GM21381 (cell line): Measurements from ENCODE around the gene LINS1.
A peak's percentile ranks its signal among the peaks of the same experiment; 100 is the strongest.
"Not testable (repeated sequence)": the region's sequence is repeated elsewhere in the genome, so short reads cannot be mapped to it uniquely, and the experiment has no call there.

Experiments used
- ATAC-seq: cut with Tn5 transposase; IDR thresholded peaks from one replicate; pipeline ENCODE4 v1.9.1; 2021; ENCODE audit warnings: mild to moderate bottlenecking, moderate library complexity; ENCODE audit not compliant: unreplicated experiment

Gene LINS1

GRCh38 chr15:100601617-100602063, 344 bp downstream of the LINS1 start:
- ATAC-seq: no peak

- ATAC-seq: no peak
Observed at GRCh38 chr15:100601163-100601562, 821 bp downstream of the LINS1 start.

- no peak for ATAC-seq
Observed at GRCh38 chr15:100598655-100599054, 3.3 kb downstream of the LINS1 start.

GRCh38 chr15:100597862-100598261, 4.1 kb downstream of the LINS1 start:
- ATAC-seq: no peak

- ATAC-seq: peak; percentile 79
Observed at GRCh38 chr15:100596792-100597191, 5.2 kb downstream of the LINS1 start.

- no peak for ATAC-seq
Observed at GRCh38 chr15:100595964-100596363, 6.0 kb downstream of the LINS1 start.

- no peak for ATAC-seq
Observed at GRCh38 chr15:100593431-100593830, 8.6 kb downstream of the LINS1 start.

GRCh38 chr15:100592898-100593297, 9.1 kb downstream of the LINS1 start:
- ATAC-seq: no peak

GRCh38 chr15:100591835-100592234, 10.1 kb downstream of the LINS1 start:
- no peak for ATAC-seq

GRCh38 chr15:100591163-100591562, 10.8 kb downstream of the LINS1 start:
- ATAC-seq: not testable (repeated sequence)

GRCh38 chr15:100588638-100589242, 13.2 kb downstream of the LINS1 start:
- no peak for ATAC-seq

- ATAC-seq: no peak
Observed at GRCh38 chr15:100580414-100580813, 21.6 kb downstream of the LINS1 start.

- ATAC-seq: no peak
Observed at GRCh38 chr15:100573526-100573925, 28.5 kb downstream of the LINS1 start.

- no peak for ATAC-seq
Observed at GRCh38 chr15:100572362-100572983, 29.5 kb downstream of the LINS1 start.

- no peak for ATAC-seq
Observed at GRCh38 chr15:100571592-100572167, 30.3 kb downstream of the LINS1 start.

GRCh38 chr15:100570735-100571313, 31.2 kb downstream of the LINS1 start:
- peak; percentile 64 for ATAC-seq

GRCh38 chr15:100570275-100570674, 31.7 kb downstream of the LINS1 start:
- ATAC-seq: no peak

GRCh38 chr15:100569391-100569790, 32.6 kb downstream of the LINS1 start:
- ATAC-seq: no peak

- no peak for ATAC-seq
Observed at GRCh38 chr15:100566850-100567628, 34.9 kb downstream of the LINS1 start.

GRCh38 chr15:100565591-100565990, 36.4 kb downstream of the LINS1 start:
- ATAC-seq: no peak

GRCh38 chr15:100560323-100560722, 41.7 kb downstream of the LINS1 start:
- no peak for ATAC-seq
